ENCODE results near the gene SLC27A6.

DNA sequence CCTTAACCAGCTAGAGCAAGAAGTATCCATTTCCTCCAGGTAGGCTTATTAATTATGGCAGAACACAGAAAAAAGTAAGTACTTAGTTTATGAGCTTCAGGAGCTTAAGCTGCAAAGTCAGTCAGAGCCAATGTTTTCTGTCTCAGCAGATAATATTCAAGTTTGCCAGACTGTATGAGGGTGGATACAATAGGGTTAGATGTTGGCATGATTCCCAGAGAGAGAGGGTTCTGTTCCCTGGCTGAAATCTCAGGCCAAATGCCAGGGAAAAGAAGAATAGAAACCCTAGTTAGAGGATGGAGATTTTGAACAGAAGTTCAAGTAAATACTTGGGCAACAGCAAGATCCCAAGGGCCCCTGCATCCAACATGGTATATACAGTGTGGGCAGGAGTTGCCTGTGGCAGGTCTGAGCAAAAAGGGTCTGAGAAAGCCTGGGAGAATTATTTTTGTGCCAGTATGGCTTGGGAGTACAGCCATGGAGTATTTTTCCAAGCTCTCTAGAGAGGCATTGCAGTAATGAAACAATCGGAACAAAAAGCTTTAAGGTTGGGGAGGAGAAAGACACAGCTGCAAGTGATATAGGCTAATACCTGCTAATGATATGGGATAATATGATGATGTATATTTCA is 98.3 kb downstream of the SLC27A6 start:
- TF ChIP-seq CTCF (conservative IDR thresholded peaks at IDR 0.05; ENCODE audit: low read depth, low read length): no peak
- TF ChIP-seq EZH2 (IDR thresholded peaks at IDR 0.05; ENCODE audit: low read length, unreplicated experiment): no peak
- no peak for TF ChIP-seq EZH2phosphoT487 (IDR thresholded peaks at IDR 0.05; ENCODE audit: borderline replicate concordance, low read length)
